DND-41 (cell line): ENCODE measurements around the gene BRCA1.

Experiments
- ATAC-seq: fragments of 200-7000 bp; cut with Tn5 transposase; 3 replicates; pipeline ENCODE4 v1.9.1; 2021; ENCODE audit warnings: low read depth; ENCODE audit not compliant: insufficient read depth
- DNase-seq: peaks from one replicate; pipeline ENCODE4 v3.0.0-alpha.2; 2020
- H2AFZ ChIP-seq: 2 replicates; pipeline ENCODE4 v1.6.0; 2012; ENCODE audit warnings: low read depth, low read length
- H3K27ac ChIP-seq: 2 replicates; pipeline ENCODE4 v1.5.1; 2012; ENCODE audit warnings: low read length, inconsistent platforms
- H3K27me3 ChIP-seq: fragments of 200-600 bp; sonication (generic); 2 replicates; pipeline ENCODE4 v1.6.0; 2012; ENCODE audit warnings: low read length, mild to moderate bottlenecking, inconsistent platforms; ENCODE audit not compliant: insufficient read depth, poor library complexity
- H3K36me3 ChIP-seq: 2 replicates; pipeline ENCODE4 v1.5.1; 2012; ENCODE audit warnings: low read length, inconsistent platforms; ENCODE audit not compliant: insufficient read depth
- H3K4me1 ChIP-seq: 2 replicates; pipeline ENCODE4 v1.5.1; 2012; ENCODE audit warnings: mild to moderate bottlenecking, low read length; ENCODE audit not compliant: insufficient read depth
- H3K4me2 ChIP-seq: 2 replicates; pipeline ENCODE4 v1.6.0; 2012; ENCODE audit warnings: mild to moderate bottlenecking, moderate library complexity, low read length, inconsistent platforms; ENCODE audit not compliant: insufficient read depth
- H3K4me3 ChIP-seq, 2 experiments: fragments of 200-600 bp in 1 of 2; shearing (Covaris generic) in 1 of 2; 2 replicates each; pipeline ENCODE4 v1.5.1; 2012 to 2016; ENCODE audit warnings: inconsistent platforms in 2 of 2, low read length in 2 of 2, mild to moderate bottlenecking in 2 of 2, low read depth in 1 of 2, moderate library complexity in 1 of 2
- H3K79me2 ChIP-seq: 2 replicates; pipeline ENCODE4 v1.6.0; 2012; ENCODE audit warnings: low read length, inconsistent platforms; ENCODE audit not compliant: insufficient read depth
- H3K9ac ChIP-seq: 2 replicates; pipeline ENCODE4 v1.6.0; 2012; ENCODE audit warnings: low read depth, mild to moderate bottlenecking, inconsistent platforms, low read length, moderate library complexity
- H3K9me3 ChIP-seq: 2 replicates; pipeline ENCODE4 v1.5.1; 2012; ENCODE audit warnings: low read length, moderate library complexity, mild to moderate bottlenecking, inconsistent platforms; ENCODE audit not compliant: insufficient read depth, severe bottlenecking
- H4K20me1 ChIP-seq: 2 replicates; pipeline ENCODE4 v1.6.0; 2012; ENCODE audit warnings: low read length; ENCODE audit not compliant: insufficient read depth
- CTCF ChIP-seq: IDR thresholded peaks from 2 replicates; pipeline ENCODE4 v1.5.1; 2012; ENCODE audit warnings: borderline replicate concordance, low read length, moderate library complexity, mild to moderate bottlenecking; ENCODE audit not compliant: poor library complexity, severe bottlenecking; ENCODE audit errors: extremely low read depth
- EZH2 ChIP-seq: IDR thresholded peaks from 3 replicates; pipeline ENCODE4 v1.6.1; 2012; ENCODE audit warnings: borderline replicate concordance, low read depth, mild to moderate bottlenecking, moderate library complexity, low read length, inconsistent platforms; ENCODE audit not compliant: severe bottlenecking

Gene BRCA1

GRCh38 chr17:43014020-43014648 is 111.0 kb downstream of the BRCA1 start:
- H3K36me3 ChIP-seq, result peaks cover 17% of the 10 kb centered on the region
- H3K27me3 ChIP-seq, result no peaks in the 10 kb centered on the region
- no peaks in the 10 kb centered on the region for H3K4me1 ChIP-seq
- no peak for TF ChIP-seq EZH2
- TF ChIP-seq CTCF, result no peak
- H3K9ac ChIP-seq, result no peak overlapping the region
- no peak overlapping the region for H3K27ac ChIP-seq
- no peaks in the 10 kb centered on the region for H3K79me2 ChIP-seq
- H4K20me1 ChIP-seq, result no peaks in the 10 kb centered on the region
- no peak overlapping the region for H3K4me3 ChIP-seq
- H3K9me3 ChIP-seq, result no peaks in the 10 kb centered on the region
- H2AFZ ChIP-seq, result no peak overlapping the region
- DNase-seq (no peak), ATAC-seq (no peak)
- H3K4me2 ChIP-seq, result no peak overlapping the region

- Histone ChIP-seq H3K4me2 (no peak overlapping the region), H3K79me2 (no peaks in the 10 kb centered on the region), H3K27me3 (no peaks in the 10 kb centered on the region), H3K4me3 (no peak overlapping the region), H2AFZ (no peak overlapping the region), H3K9me3 (no peaks in the 10 kb centered on the region), H3K9ac (no peak overlapping the region), H3K36me3 (peaks cover 17% of the 10 kb centered on the region), H3K27ac (no peak overlapping the region), H3K4me1 (no peaks in the 10 kb centered on the region), H4K20me1 (no peaks in the 10 kb centered on the region)
- TF ChIP-seq EZH2 (no peak), CTCF (no peak)
- no peak for DNase-seq
- no peak for ATAC-seq
These were observed 111.9 kb downstream of the BRCA1 start for GRCh38 chr17:43013296-43013695.

- ATAC-seq (no peak), DNase-seq (no peak)
- Histone ChIP-seq H3K9me3 (no peaks in the 10 kb centered on the region), H3K79me2 (0 out of 2 replicates have a peak, but pooled peaks cover 3% of the 10 kb centered on the region), H4K20me1 (no peaks in the 10 kb centered on the region), H3K36me3 (peaks cover 17% of the 10 kb centered on the region), H3K9ac (no peak overlapping the region), H2AFZ (no peak overlapping the region), H3K4me1 (peaks cover 7% of the 10 kb centered on the region), H3K4me3 (no peak overlapping the region), H3K27me3 (no peaks in the 10 kb centered on the region), H3K27ac (no peak overlapping the region), H3K4me2 (no peak overlapping the region)
- TF ChIP-seq CTCF (no peak), EZH2 (no peak)
These were observed 113.3 kb downstream of the BRCA1 start for GRCh38 chr17:43011728-43012472.
